Cardiac muscle cell (in vitro differentiated cells and primary cell): ENCODE measurements around the gene MYMK. TPM values are rescaled to one million over a fixed set of nuclear protein-coding genes. Genes with fewer than 3 reads are reported as not detected.

Experiments
- DNase-seq, 2 donors: peaks; one replicate each; pipeline versions ENCODE4 v3.0.0 to v3.0.0-alpha.2; 2010 to 2017; ENCODE audit warnings: low read depth in 1 of 2, low spot score in 1 of 2
- H3K27ac ChIP-seq: fragments of 200-600 bp; sonication (generic); 2 replicates; pipeline ENCODE4 v1.5.1; 2016
- H3K27me3 ChIP-seq: fragments of 200-600 bp; sonication (generic); 2 replicates; pipeline ENCODE4 v1.6.0; 2016; ENCODE audit warnings: control low read depth
- H3K36me3 ChIP-seq: fragments of 200-600 bp; sonication (generic); 2 replicates; pipeline ENCODE4 v1.5.1; 2016; ENCODE audit warnings: control low read depth
- H3K4me1 ChIP-seq: fragments of 200-600 bp; sonication (generic); 2 replicates; pipeline ENCODE4 v1.8.1; 2017; ENCODE audit warnings: low read depth, mild to moderate bottlenecking, mixed run types
- H3K4me3 ChIP-seq: fragments of 200-600 bp; sonication (generic); 2 replicates; pipeline ENCODE4 v1.5.1; 2016; ENCODE audit warnings: mild to moderate bottlenecking
- H3K9me3 ChIP-seq: fragments of 200-600 bp; sonication (generic); 2 replicates; pipeline ENCODE4 v1.5.1; 2017; ENCODE audit warnings: low read depth, mild to moderate bottlenecking, control low read depth
- polyA plus RNA-seq: library from polyadenylated mRNA; unstranded; fragments of >200 nt; fragmentation: Nextera tagmentation; extraction: Ambion mirVana; gene quantifications from 2 replicates; pipeline ENCODE4 v1.2.1, GENCODE V29; 2016
- total RNA-seq: library from RNA; depleted of rRNA; stranded (reverse); fragments of >200 nt; gene quantifications from 2 replicates; pipeline ENCODE4 v1.2.3, GENCODE V29; 2016
- TF ChIP-seq, protein P1 (sequence below): IDR thresholded peaks from 2 replicates; pipeline ENCODE4 v1.5.1; 2012; ENCODE audit warnings: low read depth, mild to moderate bottlenecking, low read length

MYMK gene
- total and polyA plus RNA-seq, 2 experiments from 2014 or later = not detected

DNA sequence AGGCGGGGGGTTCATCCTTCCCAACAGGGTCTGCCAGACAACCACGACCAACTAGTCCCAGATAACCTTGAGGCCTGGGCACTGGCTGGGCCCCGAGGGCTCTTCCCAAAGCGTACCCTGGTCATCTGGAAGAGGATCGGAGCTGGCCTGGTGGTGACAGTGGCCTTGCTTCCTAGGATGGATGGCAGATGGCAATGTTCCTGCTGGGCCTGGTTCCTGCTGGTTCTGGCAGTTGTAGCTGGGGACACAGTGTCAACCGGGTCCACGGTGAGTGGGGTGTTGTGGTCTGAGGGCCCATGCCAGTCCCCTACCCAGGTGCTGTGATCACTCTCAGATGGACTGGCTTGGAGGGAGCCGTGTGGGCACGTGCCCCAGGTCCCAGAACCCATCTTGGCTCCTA is 11.8 kb upstream of the MYMK start:
- H3K9me3 ChIP-seq = no peaks in the 10 kb centered on the region
- H3K4me3 ChIP-seq = no peak overlapping the region
- H3K27ac ChIP-seq = no peak overlapping the region
- H3K36me3 ChIP-seq = no peaks in the 10 kb centered on the region
- no peak for DNase-seq
- TF ChIP-seq, protein P1, sequence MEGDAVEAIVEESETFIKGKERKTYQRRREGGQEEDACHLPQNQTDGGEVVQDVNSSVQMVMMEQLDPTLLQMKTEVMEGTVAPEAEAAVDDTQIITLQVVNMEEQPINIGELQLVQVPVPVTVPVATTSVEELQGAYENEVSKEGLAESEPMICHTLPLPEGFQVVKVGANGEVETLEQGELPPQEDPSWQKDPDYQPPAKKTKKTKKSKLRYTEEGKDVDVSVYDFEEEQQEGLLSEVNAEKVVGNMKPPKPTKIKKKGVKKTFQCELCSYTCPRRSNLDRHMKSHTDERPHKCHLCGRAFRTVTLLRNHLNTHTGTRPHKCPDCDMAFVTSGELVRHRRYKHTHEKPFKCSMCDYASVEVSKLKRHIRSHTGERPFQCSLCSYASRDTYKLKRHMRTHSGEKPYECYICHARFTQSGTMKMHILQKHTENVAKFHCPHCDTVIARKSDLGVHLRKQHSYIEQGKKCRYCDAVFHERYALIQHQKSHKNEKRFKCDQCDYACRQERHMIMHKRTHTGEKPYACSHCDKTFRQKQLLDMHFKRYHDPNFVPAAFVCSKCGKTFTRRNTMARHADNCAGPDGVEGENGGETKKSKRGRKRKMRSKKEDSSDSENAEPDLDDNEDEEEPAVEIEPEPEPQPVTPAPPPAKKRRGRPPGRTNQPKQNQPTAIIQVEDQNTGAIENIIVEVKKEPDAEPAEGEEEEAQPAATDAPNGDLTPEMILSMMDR = no peak
- no peaks in the 10 kb centered on the region for H3K27me3 ChIP-seq
- peaks cover 40% of the 10 kb centered on the region for H3K4me1 ChIP-seq

DNA sequence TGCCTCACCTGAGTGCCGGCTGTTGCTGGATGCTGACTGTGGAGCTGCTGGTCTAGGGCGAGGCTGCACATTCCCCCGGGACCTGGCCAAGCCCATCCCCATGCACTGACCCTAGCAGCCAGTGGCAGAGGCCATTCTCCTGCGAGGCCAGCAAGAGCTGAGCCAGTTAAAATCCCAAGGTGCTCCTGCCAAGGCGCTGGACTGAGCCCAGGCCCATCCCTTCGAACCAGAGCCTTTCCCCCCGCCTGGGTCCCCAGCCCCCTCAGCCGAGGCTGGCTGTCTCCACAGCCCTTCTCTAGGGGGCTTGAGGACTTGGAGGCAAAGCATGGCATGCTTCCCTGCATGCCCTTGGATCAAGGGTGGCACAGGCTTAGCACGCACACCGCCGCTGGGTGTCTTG is 11.3 kb upstream of the MYMK start:
- DNase-seq = no peak
- H3K4me1 ChIP-seq = peaks cover 44% of the 10 kb centered on the region

DNA sequence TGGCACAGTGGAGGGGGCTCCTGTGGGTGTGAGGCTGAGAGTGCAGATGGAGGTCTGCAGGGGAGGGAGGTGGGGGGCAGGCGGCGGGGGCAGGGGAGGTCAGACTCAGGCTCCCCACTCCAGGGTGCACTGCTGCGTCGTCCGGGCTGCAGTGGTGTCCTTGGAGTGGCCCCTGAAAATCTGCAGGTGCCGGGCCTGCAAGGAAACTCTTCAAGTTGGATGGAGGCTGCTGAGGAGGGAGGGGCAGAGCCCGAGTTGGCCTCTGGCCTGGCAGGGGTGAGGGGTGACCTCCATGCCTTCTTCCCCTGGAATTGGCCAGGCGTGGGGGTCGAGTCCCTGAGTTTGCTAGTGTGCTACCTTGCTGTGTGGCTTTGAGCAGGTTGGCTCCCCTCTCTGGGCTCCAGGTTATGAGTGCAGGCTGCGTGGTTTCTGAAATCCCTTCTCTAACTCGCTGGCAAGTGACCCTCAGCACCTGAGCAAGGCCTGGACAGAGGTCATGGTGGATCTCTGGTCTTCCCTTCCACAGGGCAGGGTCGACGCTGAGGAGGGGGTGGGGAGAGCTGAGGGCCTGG is 10.6 kb upstream of the MYMK start:
- H3K4me3 ChIP-seq = peak overlapping the region; percentile 22
- H3K27me3 ChIP-seq = no peaks in the 10 kb centered on the region
- DNase-seq = no peak
- TF ChIP-seq, protein P1 = no peak
- peaks cover 48% of the 10 kb centered on the region for H3K4me1 ChIP-seq
- H3K27ac ChIP-seq = no peak overlapping the region
- H3K9me3 ChIP-seq = no peaks in the 10 kb centered on the region
- H3K36me3 ChIP-seq = no peaks in the 10 kb centered on the region

More for the DNA sequence above, 11.3 kb upstream of the MYMK start:
- Histone ChIP-seq H3K27ac (no peak overlapping the region), H3K27me3 (no peaks in the 10 kb centered on the region), H3K4me3 (no peak overlapping the region), H3K36me3 (no peaks in the 10 kb centered on the region), H3K9me3 (no peaks in the 10 kb centered on the region)
- TF ChIP-seq, protein P1 = no peak

DNA sequence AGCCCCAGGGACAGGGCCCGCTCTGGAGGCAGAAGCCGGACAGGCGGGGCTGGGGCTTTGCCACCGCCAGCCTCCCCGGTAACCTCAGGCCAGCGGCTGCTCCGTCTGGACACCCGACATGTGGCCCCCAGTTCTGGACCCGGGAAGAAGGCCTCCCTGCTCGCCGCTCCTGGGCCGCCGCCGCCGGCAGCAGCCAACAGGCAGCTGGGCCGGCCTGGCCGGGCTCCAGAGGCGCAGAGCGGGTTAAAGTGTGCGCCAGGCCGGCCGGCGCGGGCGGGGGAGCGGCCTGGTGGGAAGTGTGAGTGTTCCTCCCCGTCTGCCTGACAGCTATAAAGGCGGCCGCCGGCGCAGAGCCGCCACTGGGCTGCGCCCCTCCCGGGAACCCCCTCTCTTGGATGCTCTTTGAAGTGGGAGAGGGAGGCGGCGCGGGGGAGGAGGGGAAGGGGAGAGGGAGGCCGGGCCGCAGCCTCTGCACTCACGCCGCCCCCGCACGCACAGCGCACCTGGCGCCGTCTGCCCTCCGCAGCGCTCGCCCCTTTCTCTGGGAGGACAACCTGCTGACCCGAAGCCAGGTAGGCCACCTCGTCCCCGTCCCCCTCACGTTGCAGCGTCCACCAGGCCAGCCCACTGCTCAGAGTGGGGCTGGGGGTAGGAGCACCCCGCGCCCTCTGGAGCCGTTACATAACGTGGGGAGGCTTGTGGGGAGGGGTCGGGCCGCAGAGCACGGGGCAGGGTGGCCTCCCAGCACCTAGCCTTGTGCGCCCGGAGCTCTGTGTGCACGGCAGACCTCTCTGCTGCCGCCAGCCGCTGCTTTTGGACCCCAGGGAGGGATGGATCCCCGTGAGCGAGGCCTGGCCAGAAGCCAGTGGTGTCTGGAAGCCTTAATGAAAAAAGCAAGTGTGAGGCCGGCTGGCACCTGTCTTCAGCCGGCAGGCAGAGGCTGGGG is 9.9 kb upstream of the MYMK start, which contains the start of gene ADAMTSL2:
TSS of gene ADAMTSL2 (plus strand) at position 359 of the 946 bp plus-strand sequence. CDS start 2,009 bp downstream, outside the sequence.
- H3K4me1 ChIP-seq = peaks cover 41% of the 10 kb centered on the region

DNA sequence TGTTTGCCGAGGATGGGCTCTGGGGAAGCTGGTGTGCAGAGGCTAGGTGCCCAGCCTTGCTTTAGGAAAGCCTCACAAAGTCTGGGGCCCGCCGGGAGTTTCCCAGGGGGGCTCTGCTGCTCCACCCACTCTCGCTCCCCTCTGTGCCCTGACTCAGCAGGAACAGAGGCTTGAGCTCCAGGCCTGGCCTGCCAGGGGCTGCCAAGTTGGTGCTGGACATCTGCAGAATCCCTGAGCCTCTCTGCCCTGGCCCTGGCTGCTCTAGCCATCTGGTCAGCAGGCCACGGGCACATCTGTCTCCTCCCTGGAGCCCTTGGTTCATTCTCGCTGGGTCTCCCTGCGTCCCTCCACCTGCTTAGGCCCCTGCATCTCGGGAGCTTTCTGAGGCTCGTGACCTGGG is 9.1 kb upstream of the MYMK start:
- H3K27me3 ChIP-seq = no peaks in the 10 kb centered on the region
- no peaks in the 10 kb centered on the region for H3K36me3 ChIP-seq
- peak overlapping the region; percentile 31 for H3K27ac ChIP-seq
- H3K4me3 ChIP-seq = no peak overlapping the region
- TF ChIP-seq, protein P1 = no peak
- H3K9me3 ChIP-seq = no peaks in the 10 kb centered on the region
- peaks cover 35% of the 10 kb centered on the region for H3K4me1 ChIP-seq
- DNase-seq = peak in 1 of 2 donors; percentile 26

More for the DNA sequence above, 9.9 kb upstream of the MYMK start, which contains the start of gene ADAMTSL2:
- peak; percentile 87 to 90 for DNase-seq
- no peaks in the 10 kb centered on the region for H3K9me3 ChIP-seq
- H3K36me3 ChIP-seq = no peaks in the 10 kb centered on the region
- TF ChIP-seq, protein P1 = no peak
- peak within 1 kb of the TSS; percentile 22 for H3K4me3 ChIP-seq
- H3K27ac ChIP-seq = peak within 1 kb of the TSS; percentile 31
- H3K27me3 ChIP-seq = no peaks in the 10 kb centered on the region
